ENCODE measurements around the gene CCT6A. TPM values are rescaled to one million over a fixed set of nuclear protein-coding genes. Genes with fewer than 3 reads are reported as not detected.

CCT6A gene
- total RNA-seq, 2 donors from 2014 or later, result 122 to 131 TPM

Other genes with a start within 250 kb of the CCT6A start
- not detected for gene SEPTIN14, start 189.0 kb upstream of the CCT6A start, total RNA-seq
- 1 to 10 TPM; 2.0 TPM for gene ZNF713, start 164.3 kb upstream of the CCT6A start, total RNA-seq
- 10 to 100 TPM; 15.3 to 17.1 TPM for gene MRPS17, start 99.9 kb upstream of the CCT6A start, total RNA-seq
- 10 to 100 TPM; 55.5 to 57.0 TPM for gene NIPSNAP2, start 87.2 kb upstream of the CCT6A start, total RNA-seq
- gene PSPH, start 321 bp upstream of the CCT6A start, total RNA-seq, result 10 to 100 TPM; 27.7 to 30.0 TPM
- gene SUMF2, start 12.5 kb downstream of the CCT6A start, total RNA-seq, result 100 to 1,000 TPM; 125 to 141 TPM
- 1 to 10 TPM; 1.3 to 2.6 TPM for gene PHKG1, start 41.2 kb downstream of the CCT6A start, total RNA-seq
- 100 to 1,000 TPM; 437 to 452 TPM for gene CHCHD2, start 54.7 kb downstream of the CCT6A start, total RNA-seq
- under 1 TPM in 1 of 2 donors, not detected in 1; 0.58 TPM for gene NUPR2, start 64.7 kb downstream of the CCT6A start, total RNA-seq

Measured in activated T-cell treated with anti-CD3 and anti-CD28 coated beads, Interleukin-2, amount 50 U/mL, for 72 hours (primary cell).